Astrocyte of the spinal cord (primary cell): Measurements from ENCODE around the gene MBNL1.

Source experiments
- DNase-seq: peaks from one replicate; pipeline ENCODE4 v3.0.0; 2011; ENCODE audit warnings: low read depth, low spot score
- H3K4me3 ChIP-seq: 2 replicates; pipeline ENCODE4 v1.5.1; 2011; ENCODE audit warnings: low read depth, mild to moderate bottlenecking, low read length, moderate library complexity
- in situ Hi-C: cut with HindIII; loops from 2 replicates; pipeline ENCODE4 v1.10.0; 2017; ENCODE audit warnings: low sequenced_read_pairs
- TF ChIP-seq, protein P1 (sequence below): IDR thresholded peaks from 2 replicates; pipeline ENCODE4 v1.5.1; 2012; ENCODE audit warnings: low read depth, mild to moderate bottlenecking, low read length, inconsistent platforms

MBNL1 gene

DNA sequence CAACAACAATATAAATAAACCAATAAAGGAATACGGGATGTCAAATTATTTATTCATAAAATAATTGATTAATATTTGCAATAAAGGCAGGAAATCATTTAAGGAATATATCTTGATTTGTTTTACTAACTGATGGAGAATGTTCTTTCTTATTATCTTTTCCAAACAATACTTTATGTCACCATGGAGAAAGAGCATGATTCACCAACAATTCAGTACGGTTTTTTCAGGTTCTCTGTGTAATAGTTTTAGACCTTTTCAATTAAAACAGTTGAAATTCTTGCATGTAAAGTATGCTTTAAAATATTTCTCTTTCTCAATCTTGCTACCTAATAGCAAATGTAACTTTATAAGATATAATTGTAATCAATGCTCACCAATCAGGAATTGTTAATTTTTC is 41.7 kb upstream of the MBNL1 start:
- H3K4me3 ChIP-seq, result no peak overlapping the region
- DNase-seq, result no peak
- TF ChIP-seq, protein P1, sequence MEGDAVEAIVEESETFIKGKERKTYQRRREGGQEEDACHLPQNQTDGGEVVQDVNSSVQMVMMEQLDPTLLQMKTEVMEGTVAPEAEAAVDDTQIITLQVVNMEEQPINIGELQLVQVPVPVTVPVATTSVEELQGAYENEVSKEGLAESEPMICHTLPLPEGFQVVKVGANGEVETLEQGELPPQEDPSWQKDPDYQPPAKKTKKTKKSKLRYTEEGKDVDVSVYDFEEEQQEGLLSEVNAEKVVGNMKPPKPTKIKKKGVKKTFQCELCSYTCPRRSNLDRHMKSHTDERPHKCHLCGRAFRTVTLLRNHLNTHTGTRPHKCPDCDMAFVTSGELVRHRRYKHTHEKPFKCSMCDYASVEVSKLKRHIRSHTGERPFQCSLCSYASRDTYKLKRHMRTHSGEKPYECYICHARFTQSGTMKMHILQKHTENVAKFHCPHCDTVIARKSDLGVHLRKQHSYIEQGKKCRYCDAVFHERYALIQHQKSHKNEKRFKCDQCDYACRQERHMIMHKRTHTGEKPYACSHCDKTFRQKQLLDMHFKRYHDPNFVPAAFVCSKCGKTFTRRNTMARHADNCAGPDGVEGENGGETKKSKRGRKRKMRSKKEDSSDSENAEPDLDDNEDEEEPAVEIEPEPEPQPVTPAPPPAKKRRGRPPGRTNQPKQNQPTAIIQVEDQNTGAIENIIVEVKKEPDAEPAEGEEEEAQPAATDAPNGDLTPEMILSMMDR, result no peak
- in situ Hi-C loops, result no loop called here

DNA sequence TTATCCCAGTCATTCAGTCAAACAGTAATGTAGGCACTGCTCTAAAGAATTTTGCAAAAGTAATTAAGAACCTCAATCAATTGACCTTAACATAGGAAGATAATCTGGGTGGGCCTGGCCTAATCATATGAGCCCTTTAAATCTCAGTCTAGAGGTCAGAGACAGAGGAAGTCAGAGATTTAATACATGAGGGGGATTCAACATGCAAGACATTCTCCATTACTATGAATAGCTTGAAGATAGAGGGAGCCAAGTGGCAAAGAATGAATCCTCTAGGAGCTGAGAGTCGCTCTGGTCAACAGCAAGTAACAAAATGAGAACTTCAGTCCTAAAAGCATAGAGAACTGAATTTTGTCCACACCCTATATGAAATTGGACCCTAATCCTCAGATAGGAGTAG is 39.0 kb upstream of the MBNL1 start:
- TF ChIP-seq, protein P1, result no peak
- DNase-seq, result no peak
- no peak overlapping the region for H3K4me3 ChIP-seq
- in situ Hi-C loops, result no loop called here

DNA sequence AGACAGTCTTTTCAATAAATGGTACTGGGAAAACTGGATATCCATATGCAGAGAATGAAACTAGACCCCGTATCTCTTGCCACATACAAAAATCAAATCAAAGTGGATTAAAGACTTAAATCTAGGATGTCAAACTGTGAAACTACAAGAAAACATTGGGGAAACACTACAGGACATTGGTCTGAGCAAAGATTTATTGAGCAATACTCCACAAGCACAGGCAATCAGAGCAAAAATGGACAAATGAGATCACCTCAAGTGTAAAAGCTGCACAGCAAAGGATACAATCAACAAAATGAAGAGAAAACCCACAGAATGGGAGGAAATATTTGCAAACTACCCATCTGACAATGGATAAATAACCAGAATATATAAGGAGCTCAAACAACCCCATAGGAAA is 38.4 kb upstream of the MBNL1 start:
- TF ChIP-seq, protein P1, result no peak
- in situ Hi-C loops, result no loop called here
- no peak for DNase-seq

DNA sequence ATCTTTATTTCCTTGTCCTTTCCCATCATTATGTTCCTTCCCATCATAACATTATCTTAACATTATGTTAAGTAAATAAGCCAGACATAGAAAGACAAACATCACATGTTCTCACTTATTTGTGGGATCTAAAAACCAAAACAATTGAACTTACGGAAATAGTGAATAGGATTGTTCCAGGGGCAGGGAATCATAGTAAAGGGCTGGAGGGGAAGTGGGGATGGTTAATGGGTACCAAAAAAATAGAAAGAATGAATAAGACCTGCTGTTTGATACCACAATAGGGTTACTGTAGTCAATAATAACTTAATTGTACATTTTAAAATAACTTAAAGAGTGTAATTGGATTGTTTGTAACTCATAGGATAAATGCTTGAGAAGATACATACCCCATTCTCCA is 36.7 kb upstream of the MBNL1 start:
- in situ Hi-C loops, result no loop called here
- DNase-seq, result no peak
- no peak overlapping the region for H3K4me3 ChIP-seq
- TF ChIP-seq, protein P1, result no peak

More for the DNA sequence above, 38.4 kb upstream of the MBNL1 start:
- no peak overlapping the region for H3K4me3 ChIP-seq

DNA sequence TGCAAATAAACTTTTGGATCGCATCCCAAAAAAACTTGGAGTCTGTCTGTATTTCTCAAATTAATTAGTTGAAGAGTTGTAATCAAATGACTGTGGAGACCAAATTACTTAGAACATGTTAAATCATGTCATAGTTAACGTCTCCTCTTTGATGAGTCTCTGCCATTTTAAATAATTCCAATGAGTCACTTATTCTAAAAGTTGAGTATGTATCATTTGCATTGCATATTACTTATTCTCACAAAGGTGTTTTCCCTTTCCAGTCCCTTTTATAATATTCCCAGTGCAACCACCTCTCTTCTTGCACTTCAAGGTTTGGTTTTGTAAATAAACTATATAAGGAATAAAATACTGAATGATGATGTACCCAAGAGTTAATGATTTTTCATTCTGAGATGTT is 36.0 kb upstream of the MBNL1 start:
- in situ Hi-C loops, result no loop called here
- no peak overlapping the region for H3K4me3 ChIP-seq
- no peak for DNase-seq
- TF ChIP-seq, protein P1, result no peak

DNA sequence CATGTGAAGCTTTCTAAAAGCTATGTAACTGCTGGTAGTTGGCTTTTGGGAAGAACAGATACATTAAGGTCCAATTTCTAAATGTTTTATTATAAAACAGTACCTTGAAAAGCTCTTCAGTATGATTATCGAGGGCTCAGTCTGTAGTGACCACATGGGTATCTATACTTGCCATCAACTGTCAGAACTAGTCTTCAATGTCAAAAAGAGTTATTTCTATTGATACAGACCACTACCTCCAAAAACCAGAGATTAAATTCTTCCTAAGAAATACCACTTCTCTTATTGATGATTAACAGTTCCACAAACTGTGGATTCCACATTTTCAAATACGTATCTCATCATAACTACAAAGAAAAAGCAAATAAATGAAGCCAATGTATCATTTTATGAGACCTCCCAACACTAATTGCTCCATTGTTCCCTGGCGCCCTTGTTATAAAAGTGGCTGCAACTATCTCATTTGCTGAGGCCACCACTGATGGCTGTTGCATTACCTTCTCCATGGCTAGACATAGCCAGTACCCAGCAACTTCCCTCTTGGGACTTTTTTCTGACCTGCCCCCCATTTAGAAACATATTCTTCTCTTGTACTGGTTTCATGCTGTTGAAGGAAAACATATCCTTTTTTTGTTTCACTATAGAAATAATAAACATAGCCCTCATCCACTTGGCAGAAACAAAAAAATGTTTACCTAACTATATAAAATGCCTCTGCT is 33.9 kb upstream of the MBNL1 start:
- DNase-seq, result peak; percentile 30
- in situ Hi-C loops, result no loop called here
- TF ChIP-seq, protein P1, result no peak
- no peak overlapping the region for H3K4me3 ChIP-seq
